HCT116 (cell line): Measurements from ENCODE around the gene TEAD1.

Experiments
- CBX3 ChIP-seq: IDR thresholded peaks from 2 replicates; pipeline ENCODE4 v1.6.1; 2012; ENCODE audit warnings: low read depth
- EGR1 ChIP-seq: IDR thresholded peaks from 2 replicates; pipeline ENCODE4 v1.6.1; 2012; ENCODE audit warnings: low read depth
- EZH2phosphoT487 ChIP-seq: fragments of 200-600 bp; IDR thresholded peaks from 2 replicates; pipeline ENCODE4 v1.6.1; 2018; ENCODE audit warnings: antibody characterized with exemption, borderline replicate concordance
- POLR2A ChIP-seq: IDR thresholded peaks from 2 replicates; pipeline ENCODE4 v1.7.0; 2011; ENCODE audit warnings: borderline replicate concordance; ENCODE audit not compliant: insufficient read depth, insufficient read length; ENCODE audit errors: extremely low read depth
- POLR2AphosphoS5 ChIP-seq: IDR thresholded peaks from 2 replicates; pipeline ENCODE4 v1.6.1; 2011; ENCODE audit warnings: mild to moderate bottlenecking, low read depth, low read length, moderate library complexity
- SIN3A ChIP-seq: IDR thresholded peaks from 2 replicates; pipeline ENCODE4 v1.6.1; 2012; ENCODE audit warnings: low read depth
- SRF ChIP-seq: IDR thresholded peaks from 2 replicates; pipeline ENCODE4 v1.6.1; 2012; ENCODE audit warnings: low read depth
- TF ChIP-seq, protein P1 (sequence below), 3 experiments: fragments of 200-600 bp in 1 of 3; sonication (generic) in 1 of 3; IDR thresholded peaks in 2 of 3; conservative IDR thresholded peaks in 1 of 3; 2 replicates each; pipeline ENCODE4 v1.5.1; 2012 to 2017; ENCODE audit warnings: low read depth in 2 of 3, low read length in 2 of 3, antibody characterized with exemption in 1 of 3, borderline replicate concordance in 1 of 3, control low read depth in 1 of 3, mild to moderate bottlenecking in 1 of 3, mixed read lengths in 1 of 3, mixed run types in 1 of 3, moderate library complexity in 1 of 3; ENCODE audit not compliant: insufficient read depth in 1 of 3
- TF ChIP-seq, protein P2 (sequence below): IDR thresholded peaks from 2 replicates; pipeline ENCODE4 v1.6.1; 2012; ENCODE audit warnings: low read depth

DNA sequence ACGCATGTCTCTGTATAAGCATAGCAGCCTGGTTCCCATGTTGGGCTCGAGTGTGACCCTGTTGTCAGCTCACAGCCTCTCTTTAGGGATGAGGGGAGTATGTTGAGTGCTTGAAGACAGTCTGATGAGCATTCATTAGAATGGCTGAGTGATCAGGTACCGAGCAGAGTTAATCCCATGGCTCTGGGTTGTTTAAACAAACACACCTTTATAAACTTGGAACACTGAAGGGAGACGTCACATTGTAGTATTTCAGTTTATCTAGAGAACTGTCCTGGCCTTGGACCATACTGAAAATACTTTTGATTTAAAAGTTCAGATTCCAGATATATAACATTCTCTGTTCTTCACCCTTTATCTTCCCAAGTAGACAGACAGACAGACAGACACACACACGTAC is 76.0 kb downstream of the TEAD1 start:
- TF ChIP-seq, protein P1, sequence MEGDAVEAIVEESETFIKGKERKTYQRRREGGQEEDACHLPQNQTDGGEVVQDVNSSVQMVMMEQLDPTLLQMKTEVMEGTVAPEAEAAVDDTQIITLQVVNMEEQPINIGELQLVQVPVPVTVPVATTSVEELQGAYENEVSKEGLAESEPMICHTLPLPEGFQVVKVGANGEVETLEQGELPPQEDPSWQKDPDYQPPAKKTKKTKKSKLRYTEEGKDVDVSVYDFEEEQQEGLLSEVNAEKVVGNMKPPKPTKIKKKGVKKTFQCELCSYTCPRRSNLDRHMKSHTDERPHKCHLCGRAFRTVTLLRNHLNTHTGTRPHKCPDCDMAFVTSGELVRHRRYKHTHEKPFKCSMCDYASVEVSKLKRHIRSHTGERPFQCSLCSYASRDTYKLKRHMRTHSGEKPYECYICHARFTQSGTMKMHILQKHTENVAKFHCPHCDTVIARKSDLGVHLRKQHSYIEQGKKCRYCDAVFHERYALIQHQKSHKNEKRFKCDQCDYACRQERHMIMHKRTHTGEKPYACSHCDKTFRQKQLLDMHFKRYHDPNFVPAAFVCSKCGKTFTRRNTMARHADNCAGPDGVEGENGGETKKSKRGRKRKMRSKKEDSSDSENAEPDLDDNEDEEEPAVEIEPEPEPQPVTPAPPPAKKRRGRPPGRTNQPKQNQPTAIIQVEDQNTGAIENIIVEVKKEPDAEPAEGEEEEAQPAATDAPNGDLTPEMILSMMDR (IDR thresholded peaks at IDR 0.05 in 2 of 3, conservative IDR thresholded peaks at IDR 0.05 in 1 of 3; ENCODE audit: borderline replicate concordance in 1 of 3, insufficient read depth in 1 of 3, low read depth in 2 of 3, low read length in 2 of 3) = no peak
- TF ChIP-seq POLR2A (no peak), CBX3 (no peak), POLR2AphosphoS5 (no peak), EZH2phosphoT487 (no peak), SRF (no peak), EGR1 (no peak), SIN3A (no peak)
- TF ChIP-seq, protein P2, sequence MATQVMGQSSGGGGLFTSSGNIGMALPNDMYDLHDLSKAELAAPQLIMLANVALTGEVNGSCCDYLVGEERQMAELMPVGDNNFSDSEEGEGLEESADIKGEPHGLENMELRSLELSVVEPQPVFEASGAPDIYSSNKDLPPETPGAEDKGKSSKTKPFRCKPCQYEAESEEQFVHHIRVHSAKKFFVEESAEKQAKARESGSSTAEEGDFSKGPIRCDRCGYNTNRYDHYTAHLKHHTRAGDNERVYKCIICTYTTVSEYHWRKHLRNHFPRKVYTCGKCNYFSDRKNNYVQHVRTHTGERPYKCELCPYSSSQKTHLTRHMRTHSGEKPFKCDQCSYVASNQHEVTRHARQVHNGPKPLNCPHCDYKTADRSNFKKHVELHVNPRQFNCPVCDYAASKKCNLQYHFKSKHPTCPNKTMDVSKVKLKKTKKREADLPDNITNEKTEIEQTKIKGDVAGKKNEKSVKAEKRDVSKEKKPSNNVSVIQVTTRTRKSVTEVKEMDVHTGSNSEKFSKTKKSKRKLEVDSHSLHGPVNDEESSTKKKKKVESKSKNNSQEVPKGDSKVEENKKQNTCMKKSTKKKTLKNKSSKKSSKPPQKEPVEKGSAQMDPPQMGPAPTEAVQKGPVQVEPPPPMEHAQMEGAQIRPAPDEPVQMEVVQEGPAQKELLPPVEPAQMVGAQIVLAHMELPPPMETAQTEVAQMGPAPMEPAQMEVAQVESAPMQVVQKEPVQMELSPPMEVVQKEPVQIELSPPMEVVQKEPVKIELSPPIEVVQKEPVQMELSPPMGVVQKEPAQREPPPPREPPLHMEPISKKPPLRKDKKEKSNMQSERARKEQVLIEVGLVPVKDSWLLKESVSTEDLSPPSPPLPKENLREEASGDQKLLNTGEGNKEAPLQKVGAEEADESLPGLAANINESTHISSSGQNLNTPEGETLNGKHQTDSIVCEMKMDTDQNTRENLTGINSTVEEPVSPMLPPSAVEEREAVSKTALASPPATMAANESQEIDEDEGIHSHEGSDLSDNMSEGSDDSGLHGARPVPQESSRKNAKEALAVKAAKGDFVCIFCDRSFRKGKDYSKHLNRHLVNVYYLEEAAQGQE = no peak
